ENCODE measurements around the gene COL28A1.

The COL28A1 gene

GRCh38 chr7:7317850-7318249 lies 217.8 kb downstream of the COL28A1 start:
- TF ChIP-seq CTCF (conservative IDR thresholded peaks at IDR 0.05; ENCODE audit: low read length) (no peak), EZH2phosphoT487 (IDR thresholded peaks at IDR 0.05; ENCODE audit: borderline replicate concordance) (no peak)
- H3K27me3 ChIP-seq (ENCODE audit: insufficient read depth, low read length, poor library complexity, severe bottlenecking), result no peaks in the 10 kb centered on the region
- no peaks in the 10 kb centered on the region for H3K4me1 ChIP-seq (ENCODE audit: insufficient read depth, low read length, poor library complexity, severe bottlenecking)
- no peaks in the 10 kb centered on the region for H3K9me2 ChIP-seq (replicated peaks; ENCODE audit: low read depth, low read length)
- H3K4me2 ChIP-seq (ENCODE audit: low read depth, low read length, poor library complexity, severe bottlenecking), result no peak overlapping the region
- no peak overlapping the region for H2AFZ ChIP-seq (ENCODE audit: low read length)
- no peaks in the 10 kb centered on the region for H4K20me1 ChIP-seq (ENCODE audit: insufficient read depth, low read length, poor library complexity, severe bottlenecking)
- H3K9me3 ChIP-seq (ENCODE audit: insufficient read depth, low read depth, low read length), result no peaks in the 10 kb centered on the region; the same call in 1 of the 2 replicates
- no peaks in the 10 kb centered on the region for H3F3A ChIP-seq (ENCODE audit: low read depth)
- no peak overlapping the region for H3K9ac ChIP-seq (ENCODE audit: low read depth, low read length, poor library complexity, severe bottlenecking)
- no peaks in the 10 kb centered on the region for H3K36me3 ChIP-seq (ENCODE audit: insufficient read depth, low read length)
- H3K4me3 ChIP-seq (ENCODE audit: low read length, poor library complexity, severe bottlenecking), result no peak overlapping the region
- H3K79me2 ChIP-seq (ENCODE audit: insufficient read depth, low read length), result no peaks in the 10 kb centered on the region

DNA sequence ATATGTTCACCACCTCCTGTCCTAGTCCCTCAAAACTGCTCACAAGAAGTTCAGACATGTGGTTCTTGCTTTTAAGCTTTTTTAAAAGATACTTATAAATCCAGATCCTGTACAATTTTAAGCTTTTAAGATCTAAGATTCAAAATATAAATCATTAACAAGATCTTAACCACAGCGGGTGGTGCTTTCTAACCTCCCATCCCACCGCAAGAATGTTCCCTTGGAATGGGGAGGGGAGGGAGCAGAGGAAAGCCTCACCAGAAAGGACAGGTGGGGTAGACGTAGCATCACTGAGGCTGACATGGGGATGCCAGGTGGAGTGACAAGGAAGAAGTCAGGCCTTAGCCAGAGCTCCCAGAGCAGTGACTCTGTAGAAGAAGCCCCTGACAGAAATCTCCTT lies 219.8 kb downstream of the COL28A1 start:
- Histone ChIP-seq H3K36me3 (ENCODE audit: insufficient read depth, low read length) (no peaks in the 10 kb centered on the region), H3K9ac (ENCODE audit: low read depth, low read length, poor library complexity, severe bottlenecking) (no peak overlapping the region), H3K79me2 (ENCODE audit: insufficient read depth, low read length) (no peaks in the 10 kb centered on the region), H3K9me3 (ENCODE audit: insufficient read depth, low read depth, low read length) (no peaks in the 10 kb centered on the region; the same call in 1 of the 2 replicates), H3K4me2 (ENCODE audit: low read depth, low read length, poor library complexity, severe bottlenecking) (no peak overlapping the region), H2AFZ (ENCODE audit: low read length) (no peak overlapping the region), H4K20me1 (ENCODE audit: insufficient read depth, low read length, poor library complexity, severe bottlenecking) (no peaks in the 10 kb centered on the region), H3K9me2 (replicated peaks; ENCODE audit: low read depth, low read length) (no peaks in the 10 kb centered on the region), H3K4me1 (ENCODE audit: insufficient read depth, low read length, poor library complexity, severe bottlenecking) (no peaks in the 10 kb centered on the region), H3F3A (ENCODE audit: low read depth) (no peaks in the 10 kb centered on the region), H3K27me3 (ENCODE audit: insufficient read depth, low read length, poor library complexity, severe bottlenecking) (no peaks in the 10 kb centered on the region), H3K4me3 (ENCODE audit: low read length, poor library complexity, severe bottlenecking) (no peak overlapping the region)
- TF ChIP-seq EZH2phosphoT487 (IDR thresholded peaks at IDR 0.05; ENCODE audit: borderline replicate concordance), result no peak
- TF ChIP-seq CTCF (conservative IDR thresholded peaks at IDR 0.05; ENCODE audit: low read length), result no peak

DNA sequence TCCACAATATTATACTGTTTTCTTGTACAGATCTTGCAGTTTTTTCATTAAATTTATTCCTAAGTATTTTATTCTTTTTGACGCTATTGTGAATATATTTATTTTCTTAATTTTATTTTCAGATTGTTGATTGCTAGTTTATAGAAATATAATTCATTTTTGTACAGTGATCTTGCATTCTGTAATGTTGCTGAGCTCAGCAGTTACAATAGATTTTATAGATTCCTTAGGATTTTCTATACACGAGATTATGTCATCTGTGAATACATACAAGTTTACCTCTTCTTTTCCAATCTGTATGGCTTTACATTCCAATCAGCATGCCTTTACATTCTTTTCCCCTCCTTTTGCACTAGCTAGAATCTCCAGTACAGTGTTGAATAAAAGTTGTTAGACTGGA lies 223.3 kb downstream of the COL28A1 start:
- Histone ChIP-seq H3K9me2 (replicated peaks; ENCODE audit: low read depth, low read length) (no peaks in the 10 kb centered on the region), H3K9ac (ENCODE audit: low read depth, low read length, poor library complexity, severe bottlenecking) (no peak overlapping the region), H3K4me3 (ENCODE audit: low read length, poor library complexity, severe bottlenecking) (no peak overlapping the region), H3K79me2 (ENCODE audit: insufficient read depth, low read length) (no peaks in the 10 kb centered on the region), H3K9me3 (ENCODE audit: insufficient read depth, low read depth, low read length) (no peaks in the 10 kb centered on the region; the same call in 1 of the 2 replicates), H3K27me3 (ENCODE audit: insufficient read depth, low read length, poor library complexity, severe bottlenecking) (no peaks in the 10 kb centered on the region), H3K4me1 (ENCODE audit: insufficient read depth, low read length, poor library complexity, severe bottlenecking) (no peaks in the 10 kb centered on the region), H3K4me2 (ENCODE audit: low read depth, low read length, poor library complexity, severe bottlenecking) (no peak overlapping the region), H3K36me3 (ENCODE audit: insufficient read depth, low read length) (no peaks in the 10 kb centered on the region), H3F3A (ENCODE audit: low read depth) (no peaks in the 10 kb centered on the region), H4K20me1 (ENCODE audit: insufficient read depth, low read length, poor library complexity, severe bottlenecking) (no peaks in the 10 kb centered on the region), H2AFZ (ENCODE audit: low read length) (no peak overlapping the region)
- no peak for TF ChIP-seq CTCF (conservative IDR thresholded peaks at IDR 0.05; ENCODE audit: low read length)
- no peak for TF ChIP-seq EZH2phosphoT487 (IDR thresholded peaks at IDR 0.05; ENCODE audit: borderline replicate concordance)
